Measurements from ENCODE around the gene SRCAP.

The SRCAP gene

GRCh38 chr16:30786936-30787612, 88.1 kb downstream of the SRCAP start, which contains the start of gene ZNF629:
Gene ZNF629 (minus strand): TSS chr16:30787205. CDS start chr16:30784482, 2,723 bp downstream.
- Histone ChIP-seq H3K4me2 (peak within 1 kb of the TSS; percentile 68), H3K36me3 (ENCODE audit: insufficient read depth) (no peaks in the 10 kb centered on the region), H3K27ac (no peak within 1 kb of the TSS), H3K27me3 (ENCODE audit: insufficient read depth, low read depth) (peaks cover 3% of the 10 kb centered on the region; the same call in 1 of the 2 replicates), H3K4me1 (ENCODE audit: low read depth, poor library complexity, severe bottlenecking) (peaks cover 5% of the 10 kb centered on the region), H4K20me1 (ENCODE audit: insufficient read depth) (no peaks in the 10 kb centered on the region), H3K79me2 (ENCODE audit: insufficient read depth, low read depth) (no peaks in the 10 kb centered on the region), H2AFZ (ENCODE audit: low read depth) (peak within 1 kb of the TSS; percentile 97), H3K9ac (peak within 1 kb of the TSS; percentile 70; the same call in 1 of the 2 replicates), H3K4me3 (IDR thresholded peaks at IDR 0.05; ENCODE audit: insufficient read depth, low read depth, low read length) (no peak within 1 kb of the TSS)
- TF ChIP-seq, protein P1, sequence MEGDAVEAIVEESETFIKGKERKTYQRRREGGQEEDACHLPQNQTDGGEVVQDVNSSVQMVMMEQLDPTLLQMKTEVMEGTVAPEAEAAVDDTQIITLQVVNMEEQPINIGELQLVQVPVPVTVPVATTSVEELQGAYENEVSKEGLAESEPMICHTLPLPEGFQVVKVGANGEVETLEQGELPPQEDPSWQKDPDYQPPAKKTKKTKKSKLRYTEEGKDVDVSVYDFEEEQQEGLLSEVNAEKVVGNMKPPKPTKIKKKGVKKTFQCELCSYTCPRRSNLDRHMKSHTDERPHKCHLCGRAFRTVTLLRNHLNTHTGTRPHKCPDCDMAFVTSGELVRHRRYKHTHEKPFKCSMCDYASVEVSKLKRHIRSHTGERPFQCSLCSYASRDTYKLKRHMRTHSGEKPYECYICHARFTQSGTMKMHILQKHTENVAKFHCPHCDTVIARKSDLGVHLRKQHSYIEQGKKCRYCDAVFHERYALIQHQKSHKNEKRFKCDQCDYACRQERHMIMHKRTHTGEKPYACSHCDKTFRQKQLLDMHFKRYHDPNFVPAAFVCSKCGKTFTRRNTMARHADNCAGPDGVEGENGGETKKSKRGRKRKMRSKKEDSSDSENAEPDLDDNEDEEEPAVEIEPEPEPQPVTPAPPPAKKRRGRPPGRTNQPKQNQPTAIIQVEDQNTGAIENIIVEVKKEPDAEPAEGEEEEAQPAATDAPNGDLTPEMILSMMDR (conservative IDR thresholded peaks at IDR 0.05; ENCODE audit: low read depth, low read length): no peak

- TF ChIP-seq, protein P1 (conservative IDR thresholded peaks at IDR 0.05; ENCODE audit: low read depth, low read length): no peak
- Histone ChIP-seq H3K27ac (no peak overlapping the region), H3K4me2 (peak overlapping the region; percentile 64; the same call in 1 of the 2 replicates), H3K27me3 (ENCODE audit: insufficient read depth, low read depth) (peaks cover 3% of the 10 kb centered on the region; the same call in 1 of the 2 replicates), H3K4me3 (IDR thresholded peaks at IDR 0.05; ENCODE audit: insufficient read depth, low read depth, low read length) (no peak overlapping the region), H3K36me3 (ENCODE audit: insufficient read depth) (no peaks in the 10 kb centered on the region), H2AFZ (ENCODE audit: low read depth) (peak overlapping the region; percentile 97), H3K4me1 (ENCODE audit: low read depth, poor library complexity, severe bottlenecking) (peaks cover 5% of the 10 kb centered on the region), H3K79me2 (ENCODE audit: insufficient read depth, low read depth) (no peaks in the 10 kb centered on the region), H4K20me1 (ENCODE audit: insufficient read depth) (no peaks in the 10 kb centered on the region), H3K9ac (peak overlapping the region; percentile 70; the same call in 1 of the 2 replicates)
Measured at GRCh38 chr16:30787613-30788378, 88.8 kb downstream of the SRCAP start.

Data from KMS-11 (cell line).